Mammary epithelial cell (primary cell): ENCODE data around the gene STRN4.

Experiments
- EZH2 ChIP-seq: IDR thresholded peaks from 2 replicates; pipeline ENCODE4 v1.6.1; 2012; ENCODE audit warnings: low read length, inconsistent platforms, borderline replicate concordance
- TF ChIP-seq, protein P1 (sequence below), 2 donors: IDR thresholded peaks in 1 of 2; conservative IDR thresholded peaks in 1 of 2; 2 replicates each; pipeline ENCODE4 v1.5.1; 2011 to 2012; ENCODE audit warnings: inconsistent platforms in 2 of 2, low read length in 2 of 2, mild to moderate bottlenecking in 2 of 2, control low read depth in 1 of 2, low read depth in 1 of 2; ENCODE audit not compliant: insufficient read depth in 1 of 2; ENCODE audit errors: extremely low read depth in 1 of 2

DNA sequence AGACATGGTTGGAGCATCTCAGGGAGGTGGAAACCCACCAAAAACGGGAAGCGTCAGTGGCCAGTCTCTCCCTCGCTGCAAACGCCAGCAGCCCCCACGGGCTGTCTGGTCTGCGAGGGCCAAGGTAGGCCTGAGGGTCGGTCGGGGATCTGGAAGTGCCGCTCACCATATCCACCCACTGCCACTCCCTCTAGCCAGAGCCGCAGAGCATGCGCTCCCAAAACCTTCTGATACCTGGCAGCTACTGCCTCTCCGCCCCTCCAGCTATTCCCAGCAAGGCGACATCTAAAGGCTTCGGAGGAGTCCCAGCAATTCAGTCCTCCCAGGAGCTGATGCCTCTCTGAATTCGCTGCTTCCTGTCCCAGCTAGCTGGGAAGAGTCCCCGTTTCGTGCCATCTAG is 4.8 kb downstream of the STRN4 start:
- TF ChIP-seq, protein P1, sequence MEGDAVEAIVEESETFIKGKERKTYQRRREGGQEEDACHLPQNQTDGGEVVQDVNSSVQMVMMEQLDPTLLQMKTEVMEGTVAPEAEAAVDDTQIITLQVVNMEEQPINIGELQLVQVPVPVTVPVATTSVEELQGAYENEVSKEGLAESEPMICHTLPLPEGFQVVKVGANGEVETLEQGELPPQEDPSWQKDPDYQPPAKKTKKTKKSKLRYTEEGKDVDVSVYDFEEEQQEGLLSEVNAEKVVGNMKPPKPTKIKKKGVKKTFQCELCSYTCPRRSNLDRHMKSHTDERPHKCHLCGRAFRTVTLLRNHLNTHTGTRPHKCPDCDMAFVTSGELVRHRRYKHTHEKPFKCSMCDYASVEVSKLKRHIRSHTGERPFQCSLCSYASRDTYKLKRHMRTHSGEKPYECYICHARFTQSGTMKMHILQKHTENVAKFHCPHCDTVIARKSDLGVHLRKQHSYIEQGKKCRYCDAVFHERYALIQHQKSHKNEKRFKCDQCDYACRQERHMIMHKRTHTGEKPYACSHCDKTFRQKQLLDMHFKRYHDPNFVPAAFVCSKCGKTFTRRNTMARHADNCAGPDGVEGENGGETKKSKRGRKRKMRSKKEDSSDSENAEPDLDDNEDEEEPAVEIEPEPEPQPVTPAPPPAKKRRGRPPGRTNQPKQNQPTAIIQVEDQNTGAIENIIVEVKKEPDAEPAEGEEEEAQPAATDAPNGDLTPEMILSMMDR (conservative IDR thresholded peaks at IDR 0.05 in 1 of 2, IDR thresholded peaks at IDR 0.05 in 1 of 2; ENCODE audit: extremely low read depth in 1 of 2, insufficient read depth in 1 of 2, low read depth in 1 of 2, low read length in 2 of 2): no peak
- no peak for TF ChIP-seq EZH2
